ENCODE results near the gene VDAC2.

DNA sequence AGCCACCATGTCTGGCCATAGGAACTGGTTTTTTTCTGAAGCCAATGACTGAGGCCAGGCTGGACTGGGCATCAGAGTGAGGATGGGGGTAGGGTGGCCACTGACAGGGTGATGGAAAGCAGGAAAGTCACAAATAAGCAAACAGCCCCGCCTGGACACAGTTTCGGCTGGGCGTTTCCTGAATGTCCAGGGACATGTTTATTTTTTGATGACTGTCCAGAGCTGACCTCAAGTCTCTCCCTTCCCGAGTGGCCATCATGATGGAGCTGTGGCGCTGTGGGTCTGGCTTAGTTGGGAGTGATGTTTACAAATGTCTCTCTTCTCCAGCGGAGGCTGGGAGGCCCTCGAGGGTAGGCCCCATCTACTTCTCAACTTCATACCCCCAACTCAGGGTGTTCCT, 62.3 kb downstream of the VDAC2 start:
- TF ChIP-seq EZH2 (IDR thresholded peaks at IDR 0.05; ENCODE audit: insufficient read depth, poor library complexity, severe bottlenecking) (no peak), EZH2phosphoT487 (IDR thresholded peaks at IDR 0.05; ENCODE audit: insufficient read depth, low read depth) (no peak)
